ENCODE results near the gene ERC2. TPM values are rescaled to one million over a fixed set of nuclear protein-coding genes. Genes with fewer than 3 reads are reported as not detected.

The ERC2 gene
- total and polyA plus RNA-seq, 2 of the 13 experiments (the other 11 are each of a cell fraction or from before 2014, with no cell fraction given): 0.16 to 0.22 TPM

DNA sequence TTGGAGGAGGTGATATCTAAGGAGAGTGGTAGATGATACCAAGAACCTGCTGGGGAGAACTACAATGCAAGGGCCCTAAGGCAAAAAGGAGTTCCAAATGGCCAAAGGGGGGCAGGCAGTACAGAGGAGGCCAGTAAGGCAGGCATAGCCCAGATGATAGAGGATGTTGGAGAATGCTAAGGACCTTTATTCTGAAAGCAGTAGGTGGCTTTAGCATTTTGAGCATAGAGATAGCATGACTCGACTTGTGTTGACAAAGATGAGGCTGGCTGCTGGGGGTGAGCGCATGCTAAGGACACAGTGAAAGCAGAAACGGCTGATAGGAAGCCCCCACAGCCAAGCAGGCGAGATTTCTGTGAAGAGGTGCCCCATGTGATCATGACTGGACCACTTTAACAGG is 419.3 kb downstream of the ERC2 start:
- H3K4me3 ChIP-seq (replicated peaks in 1 of 3; ENCODE audit: insufficient read depth in 1 of 3, low read depth in 2 of 3, low read length in 3 of 3): no peak overlapping the region
- H4K20me1 ChIP-seq (ENCODE audit: insufficient read depth, low read length): no peaks in the 10 kb centered on the region
- H3K79me2 ChIP-seq (ENCODE audit: insufficient read depth, low read length): no peaks in the 10 kb centered on the region
- DNase-seq (ENCODE audit: low spot score) (no peak), FAIRE-seq (no peak), ATAC-seq (no peak)
- in situ Hi-C loops (cut with HindIII; ENCODE audit: extremely low pct_ligation_motif_present, low pct_unique_long_range_greater_than_20kb) (no loop called here), intact Hi-C loops (cut with micrococcal nuclease; ENCODE audit: unreplicated experiment) (no loop called here)
- no peak overlapping the region for H3K9ac ChIP-seq (ENCODE audit: insufficient read depth, low read depth, low read length)
- no peaks in the 10 kb centered on the region for H3K4me1 ChIP-seq (ENCODE audit: insufficient read depth, low read length)
- TF ChIP-seq IKZF4 (CRISPR knock-in tag; IDR thresholded peaks at IDR 0.05; ENCODE audit: borderline replicate concordance, low read depth, not compliant biosample characterization) (no peak), GABPA (IDR thresholded peaks at IDR 0.05; ENCODE audit: low read depth, low read length) (no peak), GABPA (CRISPR knock-in tag; IDR thresholded peaks at IDR 0.05; ENCODE audit: low read depth) (no peak), MTF2 (CRISPR knock-in tag; IDR thresholded peaks at IDR 0.05; ENCODE audit: borderline replicate concordance) (no peak), ZNF335 (CRISPR knock-in tag; IDR thresholded peaks at IDR 0.05) (no peak), NCOA2 (CRISPR knock-in tag; IDR thresholded peaks at IDR 0.05) (no peak), SP140L (CRISPR knock-in tag; IDR thresholded peaks at IDR 0.05; ENCODE audit: borderline replicate concordance) (no peak), ZSCAN12 (CRISPR knock-in tag; IDR thresholded peaks at IDR 0.05) (no peak), ELK4 (CRISPR knock-in tag; IDR thresholded peaks at IDR 0.05; ENCODE audit: borderline replicate concordance) (no peak)
- H3K36me3 ChIP-seq (replicated peaks in 1 of 2; ENCODE audit: control insufficient read depth in 1 of 2, insufficient read depth in 2 of 2, low read length in 2 of 2): no peaks in the 10 kb centered on the region
- H3K4me2 ChIP-seq (ENCODE audit: low read depth, low read length): no peak overlapping the region
- no peaks in the 10 kb centered on the region for H3K9me3 ChIP-seq (ENCODE audit: low read length)
- ChIA-PET CTCF (ENCODE audit: low intra/inter-chr PET ratio, low total read pairs) (no interaction called here), POLR2A (no interaction called here)
- no peaks in the 10 kb centered on the region for H3K27me3 ChIP-seq (ENCODE audit: control insufficient read depth in 1 of 2, insufficient read depth in 2 of 2, low read length in 2 of 2)
- no peak overlapping the region for H3K27ac ChIP-seq (ENCODE audit: extremely low read length, insufficient read depth, low read length)
- no peak overlapping the region for H2AFZ ChIP-seq (ENCODE audit: low read length)
- no TSS peak for BruUV-seq (replicated peaks)
- WGBS (ENCODE audit: low lambda C conversion rate): 2% methylated on average over 4 of the region's 4 CpGs

DNA sequence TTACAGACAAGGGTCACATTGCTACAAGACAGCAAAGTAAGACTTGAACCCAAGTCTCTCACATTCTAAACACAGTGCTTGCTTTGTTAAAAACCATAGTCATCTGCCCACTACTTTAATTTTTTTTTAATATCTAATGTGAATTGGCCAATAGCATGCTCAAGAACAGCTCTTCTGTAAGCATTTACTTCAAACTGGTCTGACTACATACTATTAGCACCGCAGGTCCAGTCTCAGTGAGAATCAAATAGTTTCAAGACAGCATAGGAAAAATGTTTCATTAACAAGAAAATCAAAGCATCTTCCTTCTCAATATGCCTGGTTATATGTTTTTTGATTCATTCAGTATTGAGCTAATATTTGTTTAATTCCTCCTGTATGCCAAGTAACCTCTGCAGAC is 419.9 kb downstream of the ERC2 start:
- H3K4me1 ChIP-seq (ENCODE audit: insufficient read depth, low read length): no peaks in the 10 kb centered on the region
- in situ Hi-C loops (cut with HindIII; ENCODE audit: extremely low pct_ligation_motif_present, low pct_unique_long_range_greater_than_20kb): no loop called here
- no peaks in the 10 kb centered on the region for H3K9me3 ChIP-seq (ENCODE audit: low read length)
- no peak overlapping the region for H3K4me3 ChIP-seq (replicated peaks in 1 of 3; ENCODE audit: insufficient read depth in 1 of 3, low read depth in 2 of 3, low read length in 3 of 3)
- POLR2A ChIA-PET: no interaction called here
- no peaks in the 10 kb centered on the region for H3K27me3 ChIP-seq (ENCODE audit: control insufficient read depth in 1 of 2, insufficient read depth in 2 of 2, low read length in 2 of 2)
- BruUV-seq (replicated peaks): no TSS peak
- H3K4me2 ChIP-seq (ENCODE audit: low read depth, low read length): no peak overlapping the region
- FAIRE-seq (no peak), DNase-seq (ENCODE audit: low spot score) (no peak), ATAC-seq (no peak)
- H4K20me1 ChIP-seq (ENCODE audit: insufficient read depth, low read length): no peaks in the 10 kb centered on the region
- CTCF ChIA-PET (ENCODE audit: low intra/inter-chr PET ratio, low total read pairs): no interaction called here
- no peaks in the 10 kb centered on the region for H3K79me2 ChIP-seq (ENCODE audit: insufficient read depth, low read length)
- no peak overlapping the region for H3K9ac ChIP-seq (ENCODE audit: insufficient read depth, low read depth, low read length)
- intact Hi-C loops (cut with micrococcal nuclease; ENCODE audit: unreplicated experiment): no loop called here
- WGBS (ENCODE audit: low lambda C conversion rate): 5% methylated on average over 1 of the region's 1 CpG
- no peak overlapping the region for H3K27ac ChIP-seq (ENCODE audit: extremely low read length, insufficient read depth, low read length)
- H3K36me3 ChIP-seq (replicated peaks in 1 of 2; ENCODE audit: control insufficient read depth in 1 of 2, insufficient read depth in 2 of 2, low read length in 2 of 2): no peaks in the 10 kb centered on the region
- no peak overlapping the region for H2AFZ ChIP-seq (ENCODE audit: low read length)
- no peak for TF ChIP-seq SNAPC5 (CRISPR knock-in tag; IDR thresholded peaks at IDR 0.05; ENCODE audit: borderline replicate concordance)
- no peak for TF ChIP-seq ATF5 (CRISPR knock-in tag; IDR thresholded peaks at IDR 0.05; ENCODE audit: low read depth)
- no peak for TF ChIP-seq ZNF83 (CRISPR knock-in tag; IDR thresholded peaks at IDR 0.05; ENCODE audit: borderline replicate concordance)
- TF ChIP-seq, protein P1, sequence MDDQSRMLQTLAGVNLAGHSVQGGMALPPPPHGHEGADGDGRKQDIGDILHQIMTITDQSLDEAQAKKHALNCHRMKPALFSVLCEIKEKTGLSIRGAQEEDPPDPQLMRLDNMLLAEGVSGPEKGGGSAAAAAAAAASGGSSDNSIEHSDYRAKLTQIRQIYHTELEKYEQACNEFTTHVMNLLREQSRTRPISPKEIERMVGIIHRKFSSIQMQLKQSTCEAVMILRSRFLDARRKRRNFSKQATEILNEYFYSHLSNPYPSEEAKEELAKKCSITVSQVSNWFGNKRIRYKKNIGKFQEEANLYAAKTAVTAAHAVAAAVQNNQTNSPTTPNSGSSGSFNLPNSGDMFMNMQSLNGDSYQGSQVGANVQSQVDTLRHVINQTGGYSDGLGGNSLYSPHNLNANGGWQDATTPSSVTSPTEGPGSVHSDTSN (CRISPR knock-in tag; IDR thresholded peaks at IDR 0.05; ENCODE audit: borderline replicate concordance): no peak
- TF ChIP-seq ZNF432 (CRISPR knock-in tag; IDR thresholded peaks at IDR 0.05; ENCODE audit: borderline replicate concordance): no peak
- no peak for TF ChIP-seq ZNF674 (CRISPR knock-in tag; IDR thresholded peaks at IDR 0.05; ENCODE audit: low read depth)
- TF ChIP-seq ZNF362 (CRISPR knock-in tag; IDR thresholded peaks at IDR 0.05; ENCODE audit: borderline replicate concordance): no peak
